ENCODE results near the gene PRRC2B. TPM values are rescaled to one million over a fixed set of nuclear protein-coding genes. Genes with fewer than 3 reads are reported as not detected.

Gene PRRC2B
- total and polyA plus RNA-seq, 2 of the 13 experiments (the other 11 are each of a cell fraction or from before 2014, with no cell fraction given): 20.8 to 37.4 TPM

GRCh38 chr9:131546336-131547084, 152.6 kb downstream of the PRRC2B start (continued):
- TF ChIP-seq, protein P1, sequence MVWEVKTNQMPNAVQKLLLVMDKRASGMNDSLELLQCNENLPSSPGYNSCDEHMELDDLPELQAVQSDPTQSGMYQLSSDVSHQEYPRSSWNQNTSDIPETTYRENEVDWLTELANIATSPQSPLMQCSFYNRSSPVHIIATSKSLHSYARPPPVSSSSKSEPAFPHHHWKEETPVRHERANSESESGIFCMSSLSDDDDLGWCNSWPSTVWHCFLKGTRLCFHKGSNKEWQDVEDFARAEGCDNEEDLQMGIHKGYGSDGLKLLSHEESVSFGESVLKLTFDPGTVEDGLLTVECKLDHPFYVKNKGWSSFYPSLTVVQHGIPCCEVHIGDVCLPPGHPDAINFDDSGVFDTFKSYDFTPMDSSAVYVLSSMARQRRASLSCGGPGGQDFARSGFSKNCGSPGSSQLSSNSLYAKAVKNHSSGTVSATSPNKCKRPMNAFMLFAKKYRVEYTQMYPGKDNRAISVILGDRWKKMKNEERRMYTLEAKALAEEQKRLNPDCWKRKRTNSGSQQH (CRISPR knock-in tag; IDR thresholded peaks at IDR 0.05; ENCODE audit: low read depth): no peak
- TF ChIP-seq, protein P2, sequence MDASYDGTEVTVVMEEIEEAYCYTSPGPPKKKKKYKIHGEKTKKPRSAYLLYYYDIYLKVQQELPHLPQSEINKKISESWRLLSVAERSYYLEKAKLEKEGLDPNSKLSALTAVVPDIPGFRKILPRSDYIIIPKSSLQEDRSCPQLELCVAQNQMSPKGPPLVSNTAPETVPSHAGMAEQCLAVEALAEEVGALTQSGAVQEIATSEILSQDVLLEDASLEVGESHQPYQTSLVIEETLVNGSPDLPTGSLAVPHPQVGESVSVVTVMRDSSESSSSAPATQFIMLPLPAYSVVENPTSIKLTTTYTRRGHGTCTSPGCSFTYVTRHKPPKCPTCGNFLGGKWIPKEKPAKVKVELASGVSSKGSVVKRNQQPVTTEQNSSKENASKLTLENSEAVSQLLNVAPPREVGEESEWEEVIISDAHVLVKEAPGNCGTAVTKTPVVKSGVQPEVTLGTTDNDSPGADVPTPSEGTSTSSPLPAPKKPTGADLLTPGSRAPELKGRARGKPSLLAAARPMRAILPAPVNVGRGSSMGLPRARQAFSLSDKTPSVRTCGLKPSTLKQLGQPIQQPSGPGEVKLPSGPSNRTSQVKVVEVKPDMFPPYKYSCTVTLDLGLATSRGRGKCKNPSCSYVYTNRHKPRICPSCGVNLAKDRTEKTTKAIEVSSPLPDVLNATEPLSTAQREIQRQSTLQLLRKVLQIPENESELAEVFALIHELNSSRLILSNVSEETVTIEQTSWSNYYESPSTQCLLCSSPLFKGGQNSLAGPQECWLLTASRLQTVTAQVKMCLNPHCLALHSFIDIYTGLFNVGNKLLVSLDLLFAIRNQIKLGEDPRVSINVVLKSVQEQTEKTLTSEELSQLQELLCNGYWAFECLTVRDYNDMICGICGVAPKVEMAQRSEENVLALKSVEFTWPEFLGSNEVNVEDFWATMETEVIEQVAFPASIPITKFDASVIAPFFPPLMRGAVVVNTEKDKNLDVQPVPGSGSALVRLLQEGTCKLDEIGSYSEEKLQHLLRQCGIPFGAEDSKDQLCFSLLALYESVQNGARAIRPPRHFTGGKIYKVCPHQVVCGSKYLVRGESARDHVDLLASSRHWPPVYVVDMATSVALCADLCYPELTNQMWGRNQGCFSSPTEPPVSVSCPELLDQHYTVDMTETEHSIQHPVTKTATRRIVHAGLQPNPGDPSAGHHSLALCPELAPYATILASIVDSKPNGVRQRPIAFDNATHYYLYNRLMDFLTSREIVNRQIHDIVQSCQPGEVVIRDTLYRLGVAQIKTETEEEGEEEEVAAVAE (CRISPR knock-in tag; IDR thresholded peaks at IDR 0.05; ENCODE audit: borderline replicate concordance): no peak
- TF ChIP-seq, protein P3, sequence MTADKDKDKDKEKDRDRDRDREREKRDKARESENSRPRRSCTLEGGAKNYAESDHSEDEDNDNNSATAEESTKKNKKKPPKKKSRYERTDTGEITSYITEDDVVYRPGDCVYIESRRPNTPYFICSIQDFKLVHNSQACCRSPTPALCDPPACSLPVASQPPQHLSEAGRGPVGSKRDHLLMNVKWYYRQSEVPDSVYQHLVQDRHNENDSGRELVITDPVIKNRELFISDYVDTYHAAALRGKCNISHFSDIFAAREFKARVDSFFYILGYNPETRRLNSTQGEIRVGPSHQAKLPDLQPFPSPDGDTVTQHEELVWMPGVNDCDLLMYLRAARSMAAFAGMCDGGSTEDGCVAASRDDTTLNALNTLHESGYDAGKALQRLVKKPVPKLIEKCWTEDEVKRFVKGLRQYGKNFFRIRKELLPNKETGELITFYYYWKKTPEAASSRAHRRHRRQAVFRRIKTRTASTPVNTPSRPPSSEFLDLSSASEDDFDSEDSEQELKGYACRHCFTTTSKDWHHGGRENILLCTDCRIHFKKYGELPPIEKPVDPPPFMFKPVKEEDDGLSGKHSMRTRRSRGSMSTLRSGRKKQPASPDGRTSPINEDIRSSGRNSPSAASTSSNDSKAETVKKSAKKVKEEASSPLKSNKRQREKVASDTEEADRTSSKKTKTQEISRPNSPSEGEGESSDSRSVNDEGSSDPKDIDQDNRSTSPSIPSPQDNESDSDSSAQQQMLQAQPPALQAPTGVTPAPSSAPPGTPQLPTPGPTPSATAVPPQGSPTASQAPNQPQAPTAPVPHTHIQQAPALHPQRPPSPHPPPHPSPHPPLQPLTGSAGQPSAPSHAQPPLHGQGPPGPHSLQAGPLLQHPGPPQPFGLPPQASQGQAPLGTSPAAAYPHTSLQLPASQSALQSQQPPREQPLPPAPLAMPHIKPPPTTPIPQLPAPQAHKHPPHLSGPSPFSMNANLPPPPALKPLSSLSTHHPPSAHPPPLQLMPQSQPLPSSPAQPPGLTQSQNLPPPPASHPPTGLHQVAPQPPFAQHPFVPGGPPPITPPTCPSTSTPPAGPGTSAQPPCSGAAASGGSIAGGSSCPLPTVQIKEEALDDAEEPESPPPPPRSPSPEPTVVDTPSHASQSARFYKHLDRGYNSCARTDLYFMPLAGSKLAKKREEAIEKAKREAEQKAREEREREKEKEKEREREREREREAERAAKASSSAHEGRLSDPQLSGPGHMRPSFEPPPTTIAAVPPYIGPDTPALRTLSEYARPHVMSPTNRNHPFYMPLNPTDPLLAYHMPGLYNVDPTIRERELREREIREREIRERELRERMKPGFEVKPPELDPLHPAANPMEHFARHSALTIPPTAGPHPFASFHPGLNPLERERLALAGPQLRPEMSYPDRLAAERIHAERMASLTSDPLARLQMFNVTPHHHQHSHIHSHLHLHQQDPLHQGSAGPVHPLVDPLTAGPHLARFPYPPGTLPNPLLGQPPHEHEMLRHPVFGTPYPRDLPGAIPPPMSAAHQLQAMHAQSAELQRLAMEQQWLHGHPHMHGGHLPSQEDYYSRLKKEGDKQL (CRISPR knock-in tag; IDR thresholded peaks at IDR 0.05; ENCODE audit: low read depth): peak; percentile 81; the same call in 1 of the 2 replicates
- no peak for TF ChIP-seq MAZ (IDR thresholded peaks at IDR 0.05; ENCODE audit: borderline replicate concordance, low read depth, low read length)
- no peak for TF ChIP-seq MAZ (CRISPR knock-in tag; IDR thresholded peaks at IDR 0.05; ENCODE audit: low read depth)
- peak; percentile 51; the same call in 1 of the 2 replicates for TF ChIP-seq HMG20A (CRISPR knock-in tag; IDR thresholded peaks at IDR 0.05; ENCODE audit: borderline replicate concordance)
- TF ChIP-seq SNAI1 (CRISPR knock-in tag; IDR thresholded peaks at IDR 0.05; ENCODE audit: borderline replicate concordance): no peak
- no peak for TF ChIP-seq ZMYM4 (CRISPR knock-in tag; IDR thresholded peaks at IDR 0.05)
- no peak for TF ChIP-seq ZNF225 (CRISPR knock-in tag; IDR thresholded peaks at IDR 0.05)
- no peak for TF ChIP-seq STAT6 (CRISPR knock-in tag; IDR thresholded peaks at IDR 0.05; ENCODE audit: borderline replicate concordance)
- TF ChIP-seq CCDC6 (CRISPR knock-in tag; IDR thresholded peaks at IDR 0.05): no peak
- peak in 1 of 2 experiments; percentile 23; a peak in 1 of 4 replicates for TF ChIP-seq KLF16 (CRISPR knock-in tag; IDR thresholded peaks at IDR 0.05)
- no peak for TF ChIP-seq RFXAP (CRISPR knock-in tag; IDR thresholded peaks at IDR 0.05; ENCODE audit: borderline replicate concordance)
- TF ChIP-seq SAP130 (CRISPR knock-in tag; IDR thresholded peaks at IDR 0.05; ENCODE audit: low read depth): peak; percentile 16; the same call in 1 of the 2 replicates
